GM23338 (cell line): Measurements from ENCODE around the gene TNS3. TPM values are rescaled to one million over a fixed set of nuclear protein-coding genes. Genes with fewer than 3 reads are reported as not detected.

Experiments
- ATAC-seq: fragments of 200-7000 bp; cut with Tn5 transposase; 3 replicates; pipeline ENCODE4 v1.9.1; 2020
- DNase-seq: peaks from one replicate; pipeline ENCODE4 v3.0.0-alpha.2; 2015; ENCODE audit warnings: low spot score
- H2AFZ ChIP-seq: fragments of 200-600 bp; sonication (generic); 2 replicates; pipeline ENCODE4 v1.8.0; 2016; ENCODE audit warnings: antibody characterized with exemption, mild to moderate bottlenecking, moderate library complexity
- H3F3A ChIP-seq: fragments of 200-600 bp; sonication (generic); replicated peaks from 2 replicates; pipeline ENCODE4 v1.8.0; 2017; ENCODE audit warnings: antibody characterized with exemption, mixed run types, low read depth
- H3K27ac ChIP-seq: fragments of 200-600 bp; sonication (generic); 2 replicates; pipeline ENCODE4 v1.6.1; 2016; ENCODE audit warnings: low read depth
- H3K27me3 ChIP-seq: fragments of 200-600 bp; sonication (generic); 2 replicates; pipeline ENCODE4 v1.8.0; 2016; ENCODE audit warnings: mild to moderate bottlenecking, mixed run types, moderate library complexity; ENCODE audit not compliant: insufficient read depth
- H3K36me3 ChIP-seq: fragments of 200-600 bp; sonication (generic); 2 replicates; pipeline ENCODE4 v1.8.0; 2016; ENCODE audit warnings: mild to moderate bottlenecking; ENCODE audit not compliant: insufficient read depth
- H3K4me1 ChIP-seq: fragments of 200-600 bp; sonication (generic); 2 replicates; pipeline ENCODE4 v1.8.0; 2016; ENCODE audit warnings: mild to moderate bottlenecking, moderate library complexity; ENCODE audit not compliant: insufficient read depth
- H3K4me2 ChIP-seq: fragments of 200-600 bp; sonication (generic); 2 replicates; pipeline ENCODE4 v1.7.1; 2017; ENCODE audit warnings: mixed run types
- H3K4me3 ChIP-seq: fragments of 200-600 bp; sonication (generic); 2 replicates; pipeline ENCODE4 v1.6.1; 2016; ENCODE audit warnings: mixed run types
- H3K79me2 ChIP-seq: fragments of 200-600 bp; sonication (generic); replicated peaks from 2 replicates; pipeline ENCODE4 v1.8.0; 2017; ENCODE audit warnings: mild to moderate bottlenecking; ENCODE audit not compliant: insufficient read depth
- H3K9me2 ChIP-seq: fragments of 200-600 bp; sonication (generic); 2 replicates; pipeline ENCODE4 v1.8.0; 2017; ENCODE audit not compliant: insufficient read depth
- H4K20me1 ChIP-seq: fragments of 200-600 bp; sonication (generic); replicated peaks from 2 replicates; pipeline ENCODE4 v1.8.0; 2017; ENCODE audit warnings: mild to moderate bottlenecking; ENCODE audit not compliant: insufficient read depth
- H3K27ac Mint-ChIP-seq: 2 replicates; pipeline ENCODE4 v1.8.0; 2020; ENCODE audit warnings: inconsistent platforms, mild to moderate bottlenecking, moderate library complexity, mixed read lengths
- H3K27me3 Mint-ChIP-seq: 3 replicates; pipeline ENCODE4 v1.8.0; 2022; ENCODE audit warnings: low read depth, mild to moderate bottlenecking, moderate library complexity, mixed read lengths, inconsistent platforms; ENCODE audit not compliant: insufficient read depth, poor library complexity
- H3K36me3 Mint-ChIP-seq: 3 replicates; pipeline ENCODE4 v1.8.0; 2021; ENCODE audit warnings: low read depth, mild to moderate bottlenecking, inconsistent platforms, moderate library complexity, mixed read lengths
- H3K4me1 Mint-ChIP-seq: 3 replicates; pipeline ENCODE4 v1.8.0; 2020; ENCODE audit warnings: mild to moderate bottlenecking, inconsistent platforms, mixed read lengths
- H3K4me3 Mint-ChIP-seq: 3 replicates; pipeline ENCODE4 v1.8.0; 2021; ENCODE audit warnings: moderate library complexity, mild to moderate bottlenecking, inconsistent platforms, mixed read lengths
- H3K9me3 Mint-ChIP-seq: 3 replicates; pipeline ENCODE4 v1.8.0; 2020; ENCODE audit warnings: moderate library complexity, mild to moderate bottlenecking, inconsistent platforms, mixed read lengths
- CREB1 ChIP-seq: fragments of 250-450 bp; sonication (Bioruptor Pico); IDR thresholded peaks from 2 replicates; pipeline ENCODE4 v1.5.0; 2020; ENCODE audit warnings: low read depth, mild to moderate bottlenecking, moderate library complexity
- ETS1 ChIP-seq: IDR thresholded peaks from 2 replicates; pipeline ENCODE4 v1.6.1; 2016; ENCODE audit warnings: antibody characterized with exemption
- EZH2 ChIP-seq: fragments of 200-600 bp; sonication (generic); IDR thresholded peaks from one replicate; pipeline ENCODE4 v1.8.0; 2017; ENCODE audit warnings: antibody characterized with exemption, mild to moderate bottlenecking, low read depth; ENCODE audit not compliant: unreplicated experiment
- EZH2phosphoT487 ChIP-seq: fragments of 200-600 bp; sonication (generic); IDR thresholded peaks from one replicate; pipeline ENCODE4 v1.8.1; 2018; ENCODE audit warnings: antibody characterized with exemption; ENCODE audit not compliant: unreplicated experiment
- JUNB ChIP-seq: IDR thresholded peaks from one replicate; pipeline ENCODE4 v1.6.1; 2016; ENCODE audit warnings: antibody characterized with exemption; ENCODE audit not compliant: unreplicated experiment
- NANOG ChIP-seq: IDR thresholded peaks from 2 replicates; pipeline ENCODE4 v1.6.1; 2016; ENCODE audit warnings: antibody characterized with exemption, borderline replicate concordance
- STAT1 ChIP-seq: IDR thresholded peaks from one replicate; pipeline ENCODE4 v1.6.1; 2016; ENCODE audit warnings: antibody characterized with exemption; ENCODE audit not compliant: unreplicated experiment
- ZNF331 ChIP-seq: fragments of 250-450 bp; sonication (Bioruptor Pico); IDR thresholded peaks from 2 replicates; pipeline ENCODE4 v1.5.0; 2020; ENCODE audit warnings: low read depth, mild to moderate bottlenecking, moderate library complexity
- polyA plus RNA-seq: library from polyadenylated mRNA; unstranded; fragments of >200 nt; fragmentation: Nextera tagmentation; extraction: Ambion mirVana; gene quantifications from 2 replicates; pipeline ENCODE4 v1.2.1, GENCODE V29; 2016
- total RNA-seq: library from RNA; depleted of rRNA; stranded (reverse); fragments of >200 nt; shearing (Covaris generic); gene quantifications from 2 replicates; pipeline ENCODE4 v1.2.3, GENCODE V29; 2014
- TF ChIP-seq, protein P1 (sequence below): fragments of 250-450 bp; sonication (Bioruptor Pico); IDR thresholded peaks from 2 replicates; pipeline ENCODE4 v1.5.0; 2020; ENCODE audit warnings: mild to moderate bottlenecking, moderate library complexity

The TNS3 gene
- total and polyA plus RNA-seq, 2 experiments from 2014 or later = 6.2 to 28.7 TPM

- Histone ChIP-seq H3F3A (no peaks in the 10 kb centered on the region), H3K4me1 (peaks cover 16% of the 10 kb centered on the region), H4K20me1 (0 out of 2 replicates have a peak, but pooled peaks cover 4% of the 10 kb centered on the region), H3K27ac (no peak overlapping the region), H3K27me3 (no peaks in the 10 kb centered on the region), H3K4me2 (no peak overlapping the region), H2AFZ (no peak overlapping the region), H3K36me3 (no peaks in the 10 kb centered on the region; the same call in 1 of the 2 replicates), H3K4me3 (no peak overlapping the region), H3K79me2 (peaks cover 92% of the 10 kb centered on the region), H3K9me2 (0 out of 2 replicates have a peak, but pooled peaks cover 3% of the 10 kb centered on the region)
- no peak overlapping the region for H3K4me3 Mint-ChIP-seq
- ATAC-seq (no peak), DNase-seq (no peak)
- peaks cover 36% of the 10 kb centered on the region for H3K4me1 Mint-ChIP-seq
- H3K27me3 Mint-ChIP-seq = peaks cover 11% of the 10 kb centered on the region
- no peak for TF ChIP-seq ETS1
- H3K9me3 Mint-ChIP-seq = no peaks in the 10 kb centered on the region
- H3K27ac Mint-ChIP-seq = no peak overlapping the region
- no peaks in the 10 kb centered on the region; the same call in 2 of the 3 replicates for H3K36me3 Mint-ChIP-seq
Observed at GRCh38 chr7:47568547-47568946, 13.4 kb downstream of the TNS3 start.

- no peaks in the 10 kb centered on the region; the same call in 1 of the 2 replicates for H3K36me3 ChIP-seq
- no peak overlapping the region for H3K4me3 Mint-ChIP-seq
- no peak overlapping the region for H3K4me3 ChIP-seq
- ATAC-seq (no peak), DNase-seq (no peak)
- H4K20me1 ChIP-seq = 0 out of 2 replicates have a peak, but pooled peaks cover 4% of the 10 kb centered on the region
- peaks cover 6% of the 10 kb centered on the region for H3K27me3 Mint-ChIP-seq
- no peak overlapping the region for H2AFZ ChIP-seq
- peaks cover 31% of the 10 kb centered on the region for H3K4me1 Mint-ChIP-seq
- peaks cover 11% of the 10 kb centered on the region for H3K4me1 ChIP-seq
- H3K4me2 ChIP-seq = no peak overlapping the region
- H3K79me2 ChIP-seq = peaks cover 92% of the 10 kb centered on the region
- no peak overlapping the region for H3K27ac ChIP-seq
- H3K9me2 ChIP-seq = 0 out of 2 replicates have a peak, but pooled peaks cover 3% of the 10 kb centered on the region
- H3K27me3 ChIP-seq = no peaks in the 10 kb centered on the region
- no peaks in the 10 kb centered on the region; the same call in 2 of the 3 replicates for H3K36me3 Mint-ChIP-seq
- no peaks in the 10 kb centered on the region for H3F3A ChIP-seq
- no peak overlapping the region for H3K27ac Mint-ChIP-seq
- no peaks in the 10 kb centered on the region for H3K9me3 Mint-ChIP-seq
- no peak for TF ChIP-seq NANOG
Observed at GRCh38 chr7:47568056-47568455, 13.9 kb downstream of the TNS3 start.

- Mint-ChIP-seq H3K4me3 (no peak overlapping the region), H3K27ac (no peak overlapping the region)
- no peak for TF ChIP-seq JUNB
- no peak for TF ChIP-seq EZH2
- TF ChIP-seq ZNF331 = no peak
- TF ChIP-seq, protein P1, sequence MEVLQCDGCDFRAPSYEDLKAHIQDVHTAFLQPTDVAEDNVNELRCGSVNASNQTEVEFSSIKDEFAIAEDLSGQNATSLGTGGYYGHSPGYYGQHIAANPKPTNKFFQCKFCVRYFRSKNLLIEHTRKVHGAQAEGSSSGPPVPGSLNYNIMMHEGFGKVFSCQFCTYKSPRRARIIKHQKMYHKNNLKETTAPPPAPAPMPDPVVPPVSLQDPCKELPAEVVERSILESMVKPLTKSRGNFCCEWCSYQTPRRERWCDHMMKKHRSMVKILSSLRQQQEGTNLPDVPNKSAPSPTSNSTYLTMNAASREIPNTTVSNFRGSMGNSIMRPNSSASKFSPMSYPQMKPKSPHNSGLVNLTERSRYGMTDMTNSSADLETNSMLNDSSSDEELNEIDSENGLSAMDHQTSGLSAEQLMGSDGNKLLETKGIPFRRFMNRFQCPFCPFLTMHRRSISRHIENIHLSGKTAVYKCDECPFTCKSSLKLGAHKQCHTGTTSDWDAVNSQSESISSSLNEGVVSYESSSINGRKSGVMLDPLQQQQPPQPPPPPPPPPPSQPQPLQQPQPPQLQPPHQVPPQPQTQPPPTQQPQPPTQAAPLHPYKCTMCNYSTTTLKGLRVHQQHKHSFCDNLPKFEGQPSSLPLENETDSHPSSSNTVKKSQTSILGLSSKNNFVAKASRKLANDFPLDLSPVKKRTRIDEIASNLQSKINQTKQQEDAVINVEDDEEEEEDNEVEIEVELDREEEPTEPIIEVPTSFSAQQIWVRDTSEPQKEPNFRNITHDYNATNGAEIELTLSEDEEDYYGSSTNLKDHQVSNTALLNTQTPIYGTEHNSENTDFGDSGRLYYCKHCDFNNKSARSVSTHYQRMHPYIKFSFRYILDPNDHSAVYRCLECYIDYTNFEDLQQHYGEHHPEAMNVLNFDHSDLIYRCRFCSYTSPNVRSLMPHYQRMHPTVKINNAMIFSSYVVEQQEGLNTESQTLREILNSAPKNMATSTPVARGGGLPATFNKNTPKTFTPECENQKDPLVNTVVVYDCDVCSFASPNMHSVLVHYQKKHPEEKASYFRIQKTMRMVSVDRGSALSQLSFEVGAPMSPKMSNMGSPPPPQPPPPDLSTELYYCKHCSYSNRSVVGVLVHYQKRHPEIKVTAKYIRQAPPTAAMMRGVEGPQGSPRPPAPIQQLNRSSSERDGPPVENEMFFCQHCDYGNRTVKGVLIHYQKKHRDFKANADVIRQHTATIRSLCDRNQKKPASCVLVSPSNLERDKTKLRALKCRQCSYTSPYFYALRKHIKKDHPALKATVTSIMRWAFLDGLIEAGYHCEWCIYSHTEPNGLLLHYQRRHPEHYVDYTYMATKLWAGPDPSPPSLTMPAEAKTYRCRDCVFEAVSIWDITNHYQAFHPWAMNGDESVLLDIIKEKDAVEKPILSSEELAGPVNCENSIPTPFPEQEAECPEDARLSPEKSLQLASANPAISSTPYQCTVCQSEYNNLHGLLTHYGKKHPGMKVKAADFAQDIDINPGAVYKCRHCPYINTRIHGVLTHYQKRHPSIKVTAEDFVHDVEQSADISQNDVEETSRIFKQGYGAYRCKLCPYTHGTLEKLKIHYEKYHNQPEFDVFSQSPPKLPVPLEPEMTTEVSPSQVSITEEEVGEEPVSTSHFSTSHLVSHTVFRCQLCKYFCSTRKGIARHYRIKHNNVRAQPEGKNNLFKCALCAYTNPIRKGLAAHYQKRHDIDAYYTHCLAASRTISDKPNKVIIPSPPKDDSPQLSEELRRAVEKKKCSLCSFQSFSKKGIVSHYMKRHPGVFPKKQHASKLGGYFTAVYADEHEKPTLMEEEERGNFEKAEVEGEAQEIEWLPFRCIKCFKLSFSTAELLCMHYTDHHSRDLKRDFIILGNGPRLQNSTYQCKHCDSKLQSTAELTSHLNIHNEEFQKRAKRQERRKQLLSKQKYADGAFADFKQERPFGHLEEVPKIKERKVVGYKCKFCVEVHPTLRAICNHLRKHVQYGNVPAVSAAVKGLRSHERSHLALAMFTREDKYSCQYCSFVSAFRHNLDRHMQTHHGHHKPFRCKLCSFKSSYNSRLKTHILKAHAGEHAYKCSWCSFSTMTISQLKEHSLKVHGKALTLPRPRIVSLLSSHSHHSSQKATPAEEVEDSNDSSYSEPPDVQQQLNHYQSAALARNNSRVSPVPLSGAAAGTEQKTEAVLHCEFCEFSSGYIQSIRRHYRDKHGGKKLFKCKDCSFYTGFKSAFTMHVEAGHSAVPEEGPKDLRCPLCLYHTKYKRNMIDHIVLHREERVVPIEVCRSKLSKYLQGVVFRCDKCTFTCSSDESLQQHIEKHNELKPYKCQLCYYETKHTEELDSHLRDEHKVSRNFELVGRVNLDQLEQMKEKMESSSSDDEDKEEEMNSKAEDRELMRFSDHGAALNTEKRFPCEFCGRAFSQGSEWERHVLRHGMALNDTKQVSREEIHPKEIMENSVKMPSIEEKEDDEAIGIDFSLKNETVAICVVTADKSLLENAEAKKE (CRISPR knock-in tag) = no peak
- TF ChIP-seq EZH2phosphoT487 = no peak
- no peak for TF ChIP-seq CREB1 (CRISPR knock-in tag)
- TF ChIP-seq STAT1 = no peak
- TF ChIP-seq NANOG = no peak
Observed at GRCh38 chr7:47565640-47566250, 16.2 kb downstream of the TNS3 start.

More at GRCh38 chr7:47565640-47566250, 16.2 kb downstream of the TNS3 start:
- Mint-ChIP-seq H3K27me3 (no peaks in the 10 kb centered on the region), H3K36me3 (no peaks in the 10 kb centered on the region; the same call in 1 of the 3 replicates), H3K9me3 (no peaks in the 10 kb centered on the region), H3K4me1 (peaks cover 11% of the 10 kb centered on the region)
- no peak overlapping the region for H2AFZ ChIP-seq
- no peak for ATAC-seq
- H3K4me1 ChIP-seq = no peaks in the 10 kb centered on the region
- no peak overlapping the region for H3K27ac ChIP-seq
- peaks cover 2% of the 10 kb centered on the region; the same call in 1 of the 2 replicates for H4K20me1 ChIP-seq
- H3F3A ChIP-seq = no peaks in the 10 kb centered on the region
- no peak overlapping the region for H3K4me3 ChIP-seq
- no peak for DNase-seq
- H3K27me3 ChIP-seq = no peaks in the 10 kb centered on the region
- peaks cover 92% of the 10 kb centered on the region for H3K79me2 ChIP-seq
- H3K4me2 ChIP-seq = no peak overlapping the region
- no peaks in the 10 kb centered on the region; the same call in 1 of the 2 replicates for H3K36me3 ChIP-seq
- 0 out of 2 replicates have a peak, but pooled peaks cover 3% of the 10 kb centered on the region for H3K9me2 ChIP-seq
